Measurements from ENCODE around the gene MARS1.
"Not testable (repeated sequence)": the region's sequence is repeated elsewhere in the genome, so short reads cannot be mapped to it uniquely, and the experiment has no call there.

Gene MARS1

DNA sequence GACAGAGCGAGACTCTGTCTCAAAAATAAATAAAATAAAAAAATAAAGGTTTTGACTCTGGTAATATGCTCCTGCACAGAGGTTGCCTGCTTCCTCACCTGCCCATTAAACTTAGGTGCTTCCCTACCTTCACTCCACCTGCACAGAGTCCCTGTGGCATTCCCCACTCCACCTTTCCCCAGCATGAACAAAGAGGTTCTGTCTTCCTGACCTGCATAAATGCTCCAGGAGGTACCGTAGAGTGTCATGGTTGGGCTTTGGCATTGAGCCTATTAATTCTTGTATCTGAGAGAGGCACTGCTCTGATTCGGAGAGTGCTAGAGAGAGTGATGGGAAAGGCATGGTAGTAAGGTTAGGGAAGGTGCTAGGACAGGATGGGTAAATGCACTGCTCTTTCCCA lies 14.5 kb upstream of the MARS1 start:
- DNase-seq = no peak

DNA sequence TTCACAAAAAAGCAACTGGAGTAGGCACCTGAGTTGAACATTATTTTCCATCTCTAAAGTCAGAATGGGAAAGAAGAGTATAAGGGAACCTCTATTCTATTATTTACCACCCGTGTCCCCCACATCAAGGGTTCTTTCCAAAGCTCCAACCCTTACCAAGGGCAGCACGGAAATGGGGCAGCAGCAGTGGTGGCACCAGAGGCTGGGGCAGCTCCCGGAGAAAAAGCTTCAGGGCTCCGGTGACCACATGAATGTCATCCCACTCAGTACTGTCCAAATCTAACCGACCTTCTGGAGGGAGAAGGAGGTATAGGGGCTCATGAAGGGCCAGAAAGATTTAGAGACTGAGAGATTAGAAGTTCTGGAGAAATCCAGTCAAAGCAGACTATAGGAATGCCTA lies 14.0 kb upstream of the MARS1 start:
- no peak for DNase-seq

DNA sequence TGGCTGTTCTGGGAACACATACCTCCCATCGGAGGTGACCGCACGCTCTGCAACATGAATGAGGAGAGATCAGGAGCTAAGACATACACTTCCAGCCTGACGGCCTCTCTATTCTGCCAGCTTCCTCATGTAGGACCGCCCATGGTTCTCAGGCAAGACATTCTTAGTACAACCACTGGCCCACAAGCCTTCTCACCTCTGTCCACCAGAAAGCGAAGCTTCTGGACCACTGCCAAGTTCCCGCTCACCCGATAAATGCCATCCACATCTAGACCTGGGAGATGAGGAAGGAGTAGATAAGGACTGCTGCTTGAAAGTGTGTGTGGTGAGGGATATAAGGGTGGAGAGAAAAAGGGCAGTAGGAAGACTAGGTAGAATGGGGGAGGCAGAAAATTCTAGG lies 13.4 kb upstream of the MARS1 start:
- no peak for DNase-seq

DNA sequence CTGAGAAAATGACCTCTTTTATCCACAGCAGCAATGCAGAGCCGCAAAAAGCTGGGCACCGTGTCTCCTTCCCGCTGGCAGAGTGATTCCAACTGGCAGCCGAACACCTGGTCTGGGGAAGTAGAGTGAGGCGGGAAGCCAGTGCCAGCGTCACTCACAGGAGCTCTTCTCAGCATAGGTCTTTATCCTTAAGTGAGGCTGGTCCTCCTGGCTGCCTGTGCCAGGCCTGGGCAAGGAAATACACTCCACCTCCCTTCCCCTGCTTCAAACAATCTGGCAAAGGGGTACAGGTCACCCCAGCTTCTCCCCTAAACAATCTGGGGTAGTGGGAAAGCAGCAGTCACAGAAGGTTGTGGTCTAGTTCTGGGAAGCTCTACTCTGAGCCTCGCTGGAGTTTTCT lies 13.0 kb upstream of the MARS1 start:
- no peak for DNase-seq

DNA sequence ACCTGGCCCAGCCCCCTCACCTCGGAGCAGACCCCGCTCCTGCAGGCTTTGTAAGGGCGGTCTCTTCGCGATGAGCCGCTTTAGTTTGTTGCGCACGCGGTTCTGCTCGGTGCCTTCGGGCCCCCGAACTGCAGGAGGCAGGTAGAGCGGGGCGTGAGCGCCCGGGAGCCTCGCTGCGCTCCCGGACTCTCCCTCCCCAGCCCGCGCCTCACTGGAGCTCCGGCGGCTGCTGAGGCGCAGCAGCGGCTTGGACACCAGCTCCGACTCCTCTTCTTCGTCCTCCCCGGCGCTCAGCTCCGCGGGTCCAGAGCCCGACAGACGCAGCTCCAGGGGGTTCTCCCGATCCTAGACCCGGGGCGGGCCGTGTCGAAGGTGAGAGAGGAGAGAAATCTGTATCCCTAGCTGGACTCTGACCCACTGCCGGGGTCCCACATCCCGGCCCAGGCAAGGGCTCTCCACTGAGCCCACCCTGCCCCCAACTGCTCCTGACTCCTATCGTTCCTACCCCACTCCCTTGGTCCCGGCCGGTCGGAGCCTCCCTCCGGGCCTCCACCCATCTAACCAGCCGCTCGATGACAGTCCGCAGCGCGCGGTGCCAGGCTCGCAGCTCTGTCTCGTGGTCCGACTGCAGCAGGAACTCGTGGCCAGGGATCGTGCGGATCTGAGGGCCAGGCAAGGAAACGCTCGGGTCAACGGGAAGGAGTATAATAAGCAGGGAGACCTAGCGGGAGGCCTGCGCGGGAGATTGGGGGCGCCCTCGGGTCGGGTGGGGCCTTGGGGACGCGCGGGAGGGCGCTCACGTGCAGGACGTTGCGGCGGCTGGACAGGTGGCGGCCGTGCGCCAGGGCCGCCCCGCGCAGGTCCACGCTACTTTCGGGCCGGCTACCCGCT lies 12.4 kb upstream of the MARS1 start:
- no peak for DNase-seq

DNA sequence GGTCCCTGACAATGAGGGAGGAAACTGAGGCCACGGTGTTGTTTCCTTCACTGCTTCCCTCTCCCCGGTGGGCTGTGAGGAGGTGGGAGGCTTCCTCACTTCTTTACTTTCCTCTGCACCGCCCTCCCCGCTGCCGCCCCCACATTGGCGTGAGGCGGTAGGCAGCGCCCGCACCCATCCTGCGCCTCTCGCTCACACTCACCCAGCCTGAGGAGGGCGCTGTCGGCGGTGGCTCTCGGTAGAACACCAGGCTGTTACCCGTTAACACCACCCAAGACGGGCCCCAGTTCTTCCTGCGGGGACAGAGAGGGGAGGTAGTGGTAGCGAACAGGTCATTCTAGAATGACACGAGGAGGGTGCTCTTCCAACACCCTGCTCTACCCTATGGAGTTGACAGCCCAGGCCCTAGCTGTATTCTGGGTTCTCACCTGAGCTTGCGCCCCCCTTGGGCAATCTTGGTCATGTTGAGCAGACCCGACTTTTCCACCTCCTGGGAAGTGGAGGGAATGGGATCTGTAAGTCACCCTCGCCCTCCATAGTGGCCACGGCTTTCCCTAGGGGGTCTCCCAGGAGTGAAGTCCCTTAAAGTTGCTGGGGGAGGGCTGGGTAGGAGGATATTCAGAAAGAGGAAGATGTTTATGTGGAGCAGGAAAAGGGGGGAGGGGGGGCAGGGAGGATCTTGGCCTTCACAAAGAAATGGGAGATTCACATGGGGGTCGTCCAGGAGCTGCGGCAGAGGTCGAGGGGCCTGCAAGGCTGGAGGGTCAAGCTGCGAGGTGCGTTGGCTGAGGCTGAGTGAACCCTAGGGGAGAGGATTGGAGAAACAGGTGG lies 11.5 kb upstream of the MARS1 start:
- DNase-seq = peak; percentile 81

DNA sequence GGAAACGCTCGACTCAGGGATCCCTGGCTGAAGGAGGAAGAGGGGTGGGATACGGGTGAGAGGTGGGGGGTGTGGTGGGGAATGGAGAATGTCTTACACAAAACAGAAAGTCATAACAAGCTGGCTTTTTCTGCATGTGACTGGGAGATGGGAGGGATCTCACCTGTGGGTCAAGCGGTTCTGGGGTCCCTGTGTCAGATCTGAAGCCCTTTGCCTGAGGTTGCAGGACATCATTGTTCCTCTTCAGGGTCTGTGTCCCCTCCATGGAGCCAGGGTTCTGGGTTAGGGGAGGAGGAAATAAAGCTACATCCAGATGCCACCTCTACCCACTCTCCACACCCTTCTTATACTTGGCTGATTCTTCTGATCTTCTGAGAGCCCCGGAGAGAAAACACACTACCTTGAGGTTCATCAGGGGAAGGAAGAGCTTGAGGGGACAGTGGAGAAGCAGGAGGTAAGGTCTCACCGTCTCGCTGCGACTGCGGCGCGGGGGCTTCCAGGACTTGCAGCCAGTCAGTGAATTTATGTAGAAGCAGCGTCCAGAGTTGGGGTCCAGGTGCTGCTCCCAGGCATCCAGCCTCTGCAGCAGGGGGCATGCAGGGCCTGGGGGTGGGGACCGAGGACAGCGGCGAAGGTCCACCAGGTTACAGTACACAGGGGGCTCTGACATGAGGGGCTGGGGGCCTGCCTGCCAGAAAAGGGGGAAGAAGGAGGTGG lies 10.7 kb upstream of the MARS1 start:
- peak; percentile 43 for DNase-seq

DNA sequence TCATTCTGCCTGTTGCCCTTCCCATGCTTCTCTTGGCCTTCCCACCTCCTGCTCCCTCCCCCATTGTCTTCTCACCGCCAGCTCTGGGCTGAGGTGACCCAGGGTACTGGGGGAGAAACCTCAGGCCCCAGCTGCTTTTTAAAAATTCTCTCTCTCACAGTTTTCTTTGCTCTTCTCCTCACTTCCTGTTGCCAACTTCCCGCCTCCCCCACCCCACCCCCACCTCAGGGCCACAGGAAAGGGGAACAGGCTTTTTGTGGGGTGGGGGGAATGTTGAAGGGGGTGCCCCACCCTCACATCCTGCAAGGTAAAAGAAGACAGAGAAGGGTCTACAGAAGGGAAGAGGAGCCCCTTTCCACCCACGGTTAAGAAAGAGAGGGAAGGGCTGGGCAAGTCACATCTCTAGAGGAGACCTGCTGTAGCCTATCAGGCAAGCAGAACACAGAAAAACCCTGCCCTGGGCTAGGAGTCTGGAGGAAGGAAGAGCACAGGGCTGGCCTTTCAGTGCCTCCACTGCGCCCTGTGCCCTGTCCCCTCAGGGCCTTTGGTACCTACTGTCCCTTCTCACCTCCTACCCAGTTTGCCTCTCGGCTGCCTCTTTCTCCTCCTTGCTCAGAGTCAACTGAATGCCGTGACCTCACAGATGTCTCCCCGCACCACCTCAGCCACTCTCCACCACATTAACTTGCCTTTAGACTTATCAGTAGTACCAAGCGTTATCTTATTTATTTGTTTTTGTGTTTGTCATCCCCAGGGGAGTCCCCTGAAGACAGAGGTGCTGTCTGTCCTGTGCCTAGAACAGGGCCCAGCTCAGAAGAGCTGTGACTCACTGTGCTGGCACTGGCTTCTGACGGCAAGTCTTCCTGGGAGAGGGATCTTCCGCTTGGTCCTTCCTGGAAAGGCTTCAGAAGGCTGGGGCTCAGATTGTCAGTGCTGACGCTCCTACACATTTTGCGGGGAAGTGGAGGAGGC lies 9.9 kb upstream of the MARS1 start:
- DNase-seq = peak; percentile 80

DNA sequence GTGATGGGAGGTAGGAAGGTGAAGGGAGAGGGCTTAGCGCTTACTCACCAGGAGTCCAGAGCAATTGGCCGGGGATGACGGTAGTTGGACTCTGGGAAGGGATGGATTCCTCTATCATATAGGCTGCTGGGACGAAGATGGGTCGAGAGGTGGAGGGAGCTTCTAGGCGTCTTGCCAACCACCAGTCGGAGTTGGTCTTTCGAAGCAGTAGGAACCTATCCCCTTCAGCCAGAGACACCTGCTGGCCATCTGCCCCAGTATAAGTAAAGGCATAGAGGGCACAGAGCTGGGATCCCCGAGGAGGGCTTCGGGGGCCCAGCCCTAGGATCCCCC lies 8.9 kb upstream of the MARS1 start:
- DNase-seq = no peak

DNA sequence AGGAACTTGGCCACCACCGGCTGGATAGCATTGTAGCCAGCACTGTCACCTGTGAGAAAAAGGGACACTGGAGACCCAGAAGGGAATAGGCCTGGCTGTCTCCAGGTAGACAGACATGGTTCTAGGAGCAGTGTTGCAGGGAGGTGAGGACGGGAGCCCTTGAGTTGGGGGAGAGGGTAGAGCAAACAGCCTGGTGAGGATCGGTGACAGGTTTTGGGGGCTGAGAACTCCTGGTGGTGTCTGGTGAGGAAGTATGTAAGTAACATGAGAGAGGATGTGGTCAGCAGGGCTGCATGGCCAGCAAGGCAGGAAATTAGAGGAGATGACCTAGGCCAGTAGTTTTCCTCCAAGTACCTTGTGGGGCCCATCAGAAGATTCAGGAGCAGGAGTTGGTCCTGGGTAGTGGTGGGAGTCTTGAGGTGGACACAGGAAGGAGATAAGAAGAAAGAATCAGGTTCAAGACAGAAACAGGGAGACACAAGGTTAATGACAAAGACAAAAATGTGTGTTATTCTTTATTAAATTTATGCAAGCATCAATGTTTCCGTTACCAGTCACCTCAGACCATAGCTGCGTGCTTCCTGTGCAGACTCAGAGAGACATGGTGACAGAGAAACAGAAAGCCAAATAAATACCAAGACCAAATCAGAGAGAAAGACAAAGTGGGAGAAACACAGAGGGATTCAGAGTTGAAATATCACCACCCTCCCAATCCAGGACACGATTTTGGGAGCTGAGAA lies 8.3 kb upstream of the MARS1 start, which contains the start of gene ARHGAP9:
TSS of gene ARHGAP9 (minus strand) at position 491 of the 740 bp plus-strand sequence. CDS start at position 31, 460 bp downstream.
- DNase-seq = peak; percentile 85

DNA sequence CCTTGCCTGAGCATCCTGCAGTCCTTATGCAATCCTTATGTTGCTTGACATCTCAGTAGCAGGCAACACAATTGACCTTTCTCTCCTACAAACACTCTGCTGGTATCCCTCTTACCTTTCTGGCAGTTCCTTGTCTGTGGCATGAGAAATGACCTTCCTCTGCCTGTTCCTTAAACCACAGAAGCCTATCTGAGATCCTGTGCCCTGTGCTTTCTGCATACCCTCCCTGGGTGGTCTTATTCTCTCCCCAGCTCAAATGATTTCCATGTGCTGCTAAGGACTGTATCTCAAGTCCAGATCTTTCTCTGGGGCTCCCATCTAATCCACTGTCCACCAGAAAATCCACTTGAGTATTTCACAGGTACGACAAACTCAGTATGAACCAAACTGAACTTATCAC lies 6.2 kb upstream of the MARS1 start:
- no peak for DNase-seq

DNA sequence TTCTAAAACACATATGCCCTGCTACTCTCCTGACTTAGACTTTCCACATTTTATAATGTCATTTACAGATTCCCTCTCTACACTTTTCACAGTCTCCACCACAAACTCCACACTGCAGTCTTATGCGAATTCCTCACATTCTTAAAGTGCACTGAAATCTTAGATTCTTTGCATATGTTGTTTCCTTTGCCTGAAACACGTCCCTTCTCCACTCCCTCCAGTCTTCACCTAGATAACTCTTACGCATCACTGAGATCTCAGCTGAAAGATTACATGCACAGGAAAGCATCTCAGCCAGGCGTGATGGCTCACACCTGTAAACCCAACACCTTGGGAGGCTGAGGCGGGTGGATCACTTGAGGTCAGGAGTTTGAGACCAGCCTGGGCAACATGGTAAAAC lies 4.4 kb upstream of the MARS1 start:
- no peak for DNase-seq

DNA sequence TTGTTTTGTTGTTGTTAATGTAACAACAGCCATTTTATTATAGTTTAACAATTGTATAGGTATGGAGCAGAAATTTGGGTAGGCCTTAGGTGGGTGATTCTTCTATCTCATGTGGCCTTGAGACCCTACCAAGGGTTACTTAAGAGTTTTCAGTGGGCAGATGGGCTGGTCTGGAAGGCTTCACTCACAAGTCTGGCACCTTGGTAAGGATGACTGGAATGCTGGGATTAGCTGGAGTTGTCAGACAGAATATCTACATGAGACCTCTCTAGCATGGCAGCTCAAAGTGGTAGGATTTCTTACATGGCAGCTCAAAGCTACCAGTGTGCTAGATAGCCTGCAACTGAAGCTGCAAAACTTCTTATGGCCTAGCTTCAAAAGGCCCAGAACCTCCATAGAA lies 2.2 kb upstream of the MARS1 start:
- no peak for DNase-seq

DNA sequence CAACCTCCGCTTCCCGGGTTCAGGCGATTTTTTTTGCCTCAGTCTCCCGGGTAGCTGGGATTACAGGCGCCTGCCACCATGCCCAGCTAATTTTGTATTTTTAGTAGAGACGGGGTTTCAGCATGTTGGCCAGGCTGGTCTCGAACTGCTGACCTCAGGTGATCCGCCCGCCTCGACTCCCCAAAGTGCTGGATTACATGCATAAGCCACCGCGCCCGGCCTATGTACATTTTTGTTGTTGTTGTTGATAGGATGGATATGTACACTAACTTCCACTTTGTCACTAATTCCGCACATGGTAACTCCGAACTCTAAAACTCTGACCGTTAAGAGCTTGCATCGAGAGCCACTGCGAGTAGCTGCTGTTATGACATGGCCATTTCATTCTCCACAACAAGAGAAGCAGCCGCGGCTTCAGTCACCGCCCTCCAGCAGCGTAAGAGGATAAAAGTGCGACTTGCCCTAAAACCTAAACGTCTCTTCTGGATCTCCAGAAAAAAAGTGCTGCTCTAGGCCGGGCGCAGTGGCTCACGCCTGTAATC lies 742 bp upstream of the MARS1 start:
- no peak for DNase-seq

DNA sequence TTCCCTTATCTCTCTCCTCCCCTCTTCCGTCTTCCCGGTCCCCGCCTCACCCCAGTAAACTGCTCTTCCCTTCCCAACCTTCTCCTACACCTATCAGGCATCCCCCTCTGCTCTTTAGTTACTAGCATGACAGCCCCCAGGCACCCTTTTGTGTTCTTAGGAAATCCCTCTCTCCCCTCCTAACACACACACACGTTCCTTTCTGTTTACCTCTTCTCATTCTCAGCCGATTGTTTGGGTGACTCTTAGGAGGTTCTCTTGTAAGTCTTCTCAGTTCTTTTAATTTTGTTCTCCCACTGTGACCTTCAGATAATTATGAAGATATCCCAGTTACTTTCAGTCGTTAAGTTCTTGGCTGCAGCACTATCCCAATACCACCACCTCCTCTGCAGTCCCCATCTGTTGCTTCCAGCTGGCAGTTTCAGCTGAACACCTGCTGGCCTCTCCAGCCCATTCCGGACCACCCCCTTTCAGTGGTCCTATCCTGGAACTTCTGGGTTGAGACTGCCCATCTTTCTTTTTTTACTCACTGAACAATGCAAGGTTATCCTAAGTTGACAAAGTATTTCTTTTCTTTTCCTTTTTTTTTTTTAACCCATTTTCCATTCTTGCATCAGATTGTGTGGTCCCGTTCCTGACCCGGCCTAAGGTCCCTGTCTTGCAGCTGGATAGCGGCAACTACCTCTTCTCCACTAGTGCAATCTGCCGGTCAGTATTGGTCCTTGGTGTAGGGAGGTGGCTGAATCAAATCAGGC lies 711 bp downstream of the MARS1 start:
- DNase-seq = no peak

DNA sequence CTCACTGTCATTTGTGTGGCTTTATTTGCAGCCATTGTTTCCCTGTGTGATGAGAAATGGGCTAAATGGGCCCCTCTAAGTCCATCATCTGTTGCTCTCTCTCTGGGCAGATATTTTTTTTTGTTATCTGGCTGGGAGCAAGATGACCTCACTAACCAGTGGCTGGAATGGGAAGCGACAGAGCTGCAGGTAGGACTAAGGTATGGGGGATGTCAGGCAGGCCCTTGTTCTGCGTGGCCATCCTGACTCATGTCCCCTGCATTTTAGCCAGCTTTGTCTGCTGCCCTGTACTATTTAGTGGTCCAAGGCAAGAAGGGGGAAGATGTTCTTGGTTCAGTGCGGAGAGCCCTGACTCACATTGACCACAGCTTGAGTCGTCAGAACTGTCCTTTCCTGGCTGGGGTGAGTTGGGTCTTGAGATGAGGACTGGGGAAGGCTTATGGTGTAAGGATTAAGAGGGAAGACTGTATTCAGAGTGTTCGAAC lies 1.3 kb downstream of the MARS1 start:
- no peak for DNase-seq

DNA sequence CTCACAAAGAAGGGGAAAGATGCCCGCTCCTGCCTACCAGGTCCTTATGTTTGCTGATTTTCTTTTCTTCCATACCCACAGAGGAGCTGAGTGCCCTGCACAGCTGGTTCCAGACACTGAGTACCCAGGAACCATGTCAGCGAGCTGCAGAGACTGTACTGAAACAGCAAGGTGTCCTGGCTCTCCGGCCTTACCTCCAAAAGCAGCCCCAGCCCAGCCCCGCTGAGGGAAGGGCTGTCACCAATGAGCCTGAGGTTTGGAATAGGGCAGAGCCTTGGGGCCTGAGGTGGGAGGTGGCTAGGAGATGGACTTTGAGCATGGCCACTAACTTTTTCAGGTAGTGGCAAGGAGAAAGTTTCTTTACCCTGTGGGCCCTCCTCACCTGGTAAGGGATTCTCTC lies 2.3 kb downstream of the MARS1 start:
- no peak for DNase-seq

DNA sequence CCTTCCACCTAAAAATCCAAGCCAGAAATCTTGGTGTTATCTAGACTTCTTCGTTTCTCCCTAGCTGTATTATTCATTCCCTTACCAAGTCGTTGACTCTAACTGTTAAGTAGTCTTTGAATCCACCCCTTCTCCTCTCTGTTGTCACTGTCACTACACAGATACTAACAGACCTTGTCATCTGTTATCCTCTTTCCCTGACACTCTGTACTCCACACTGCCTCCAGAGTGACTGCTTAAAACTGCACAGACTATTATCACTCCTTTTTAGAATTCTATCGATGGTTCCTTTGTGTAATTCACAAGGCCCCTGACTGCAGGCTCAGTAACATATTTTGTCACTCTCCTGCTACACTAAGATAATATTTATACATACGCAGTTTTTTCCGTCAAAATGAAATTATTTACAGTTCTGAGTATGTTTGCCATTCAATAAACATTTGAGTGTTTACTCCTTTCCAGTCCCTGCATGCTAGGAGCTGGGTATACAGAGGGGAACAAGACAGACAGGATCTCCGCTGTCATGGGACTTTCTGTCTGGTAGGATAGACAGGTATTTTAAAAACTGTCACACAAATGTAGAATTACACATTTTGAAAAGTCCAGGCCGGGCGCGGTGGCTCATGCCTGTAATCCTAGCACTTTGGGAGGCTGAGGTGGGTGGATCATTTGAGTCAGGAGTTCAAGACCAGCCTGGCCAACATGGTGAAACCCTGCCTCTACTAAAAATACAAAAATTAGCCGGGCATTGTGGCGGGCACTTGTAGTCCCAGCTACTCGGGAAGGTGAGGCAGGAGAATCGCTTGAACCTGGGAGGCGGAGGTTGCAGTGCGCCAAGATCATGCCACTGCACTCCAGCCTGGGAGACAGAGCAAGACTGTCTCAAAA lies 3.8 kb downstream of the MARS1 start:
- no peak for DNase-seq

DNA sequence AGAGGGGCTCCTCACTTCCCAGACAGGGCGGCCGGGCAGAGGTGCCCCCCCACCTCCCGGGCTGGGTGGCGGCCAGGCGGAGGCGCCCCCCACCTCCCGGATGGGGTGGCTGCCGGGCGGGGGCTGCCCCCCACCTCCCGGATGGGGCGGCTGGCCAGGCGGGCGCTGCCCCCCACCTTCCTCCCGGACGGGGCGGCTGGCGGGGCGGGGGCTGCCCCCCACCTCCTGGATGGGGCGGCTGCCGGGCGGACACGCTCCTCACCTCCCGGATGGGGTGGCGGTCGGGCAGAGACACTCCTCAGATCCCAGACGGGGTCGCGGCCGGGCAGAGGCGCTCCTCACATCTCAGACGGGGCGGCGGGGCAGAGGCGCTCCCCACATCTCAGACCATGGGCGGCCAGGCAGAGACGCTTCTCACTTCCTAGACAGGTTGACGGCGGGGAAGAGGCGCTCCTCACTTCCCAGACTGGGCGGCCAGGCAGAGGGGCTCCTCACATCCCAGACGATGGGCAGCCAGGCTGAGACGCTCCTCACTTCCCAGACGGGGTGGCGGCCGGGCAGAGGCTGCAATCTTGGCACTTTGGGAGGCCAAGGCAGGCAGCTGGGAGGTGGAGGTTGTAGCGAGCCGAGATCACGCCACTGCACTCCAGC lies 7.3 kb downstream of the MARS1 start:
- not testable (repeated sequence) for DNase-seq

Measured in CD4-positive, alpha-beta T cell treated with Interleukin-12 subunit alpha and Interleukin-12 subunit beta, for 1 hour (primary cell).